OCI-LY7 (cell line): ENCODE data around the gene DBF4B. TPM values are rescaled to one million over a fixed set of nuclear protein-coding genes. Genes with fewer than 3 reads are reported as not detected.

Experiments used
- BruUV-seq: library from RNA; stranded (reverse); fragments of 400-500 nt; replicated peaks from 2 replicates; lab custom pipeline; 2021; lab: Mats Ljungman, UMichigan
- CTCF ChIA-PET: fragments of 300-600 bp; sonication (Branson Sonifier 250); formaldehyde crosslinking; loops from one replicate; lab custom pipeline; 2022; ENCODE audit warnings: antibody characterized with exemption; ENCODE audit not compliant: unreplicated experiment; lab: Charles Lee
- POLR2A ChIA-PET: fragments of 300-600 bp; sonication (Branson Sonifier 250); formaldehyde crosslinking; loops from one replicate; lab custom pipeline; 2022; ENCODE audit warnings: antibody characterized with exemption; lab: Charles Lee
- DNase-seq: peaks from one replicate; pipeline ENCODE4 v3.0.0-alpha.2; 2015; ENCODE audit warnings: low spot score
- H2AFZ ChIP-seq: fragments of 200-600 bp; sonication (generic), shearing (Covaris generic); 2 replicates; pipeline ENCODE4 v1.6.1; 2014; ENCODE audit warnings: mild to moderate bottlenecking, antibody characterized with exemption, low read length, moderate library complexity
- H3K27ac ChIP-seq: fragments of 200-600 bp; sonication (generic); 2 replicates; pipeline ENCODE4 v1.5.1; 2014; ENCODE audit warnings: mixed run types, low read depth, mild to moderate bottlenecking, moderate library complexity, low read length, inconsistent platforms; ENCODE audit not compliant: poor library complexity, severe bottlenecking
- H3K36me3 ChIP-seq: fragments of 200-600 bp; sonication (generic); 2 replicates; pipeline ENCODE4 v1.6.1; 2014; ENCODE audit warnings: mild to moderate bottlenecking, antibody characterized with exemption, low read length, moderate library complexity, mixed read lengths; ENCODE audit not compliant: insufficient read depth
- H3K4me1 ChIP-seq: fragments of 200-600 bp; sonication (generic); 2 replicates; pipeline ENCODE4 v1.5.1; 2014; ENCODE audit warnings: mild to moderate bottlenecking, low read length; ENCODE audit not compliant: insufficient read depth, poor library complexity, severe bottlenecking
- H3K4me2 ChIP-seq: fragments of 200-600 bp; sonication (generic); 2 replicates; pipeline ENCODE4 v1.6.1; 2014; ENCODE audit warnings: mild to moderate bottlenecking, low read length
- H3K4me3 ChIP-seq: fragments of 200-600 bp; sonication (generic); 2 replicates; pipeline ENCODE4 v1.5.1; 2014; ENCODE audit warnings: mild to moderate bottlenecking, low read depth, low read length; ENCODE audit not compliant: poor library complexity, severe bottlenecking
- H3K79me2 ChIP-seq: fragments of 200-600 bp; sonication (generic); 2 replicates; pipeline ENCODE4 v1.6.1; 2016; ENCODE audit warnings: low read depth, mild to moderate bottlenecking, low read length, moderate library complexity, mixed read lengths; ENCODE audit not compliant: insufficient read depth
- H3K9me2 ChIP-seq: fragments of 200-600 bp; sonication (generic); 2 replicates; pipeline ENCODE4 v1.6.1; 2016; ENCODE audit warnings: mild to moderate bottlenecking, low read length, mixed read lengths; ENCODE audit not compliant: insufficient read depth
- H3K9me3 ChIP-seq: fragments of 200-600 bp; sonication (generic); 2 replicates; pipeline ENCODE4 v1.6.1; 2014; ENCODE audit warnings: mild to moderate bottlenecking, mixed run types, low read length, mixed read lengths
- H4K20me1 ChIP-seq: fragments of 200-600 bp; sonication (generic); 2 replicates; pipeline ENCODE4 v1.6.1; 2014; ENCODE audit warnings: mild to moderate bottlenecking, antibody characterized with exemption, low read length, moderate library complexity, mixed read lengths; ENCODE audit not compliant: insufficient read depth
- EZH2phosphoT487 ChIP-seq: fragments of 200-600 bp; sonication (generic); IDR thresholded peaks from 2 replicates; pipeline ENCODE4 v1.6.1; 2018; ENCODE audit warnings: low read depth, borderline replicate concordance, mild to moderate bottlenecking, mixed run types, antibody characterized with exemption, low read length, moderate library complexity, mixed read lengths
- intact Hi-C: fragments of 100-400 bp; cut with micrococcal nuclease; formaldehyde crosslinking; loops from one replicate; pipeline ENCODE4 v1.10.0; 2022; ENCODE audit not compliant: unreplicated experiment
- total RNA-seq, 2 experiments: library from RNA; depleted of rRNA in 1 of 2; stranded (reverse); fragments of >200 nt in 1 of 2; shearing (Covaris generic) in 1 of 2; gene quantifications; 2 replicates each; pipeline ENCODE4 v1.2.3, GENCODE V29; 2014 to 2022
- TF ChIP-seq, protein P1 (sequence below): fragments of 200-600 bp; sonication (generic); conservative IDR thresholded peaks from 2 replicates; pipeline ENCODE4 v1.5.1; 2014; ENCODE audit warnings: mild to moderate bottlenecking, antibody characterized with exemption, low read length, moderate library complexity, mixed read lengths

DBF4B gene
- total RNA-seq, 2 experiments from 2014 or later = 18.1 to 45.8 TPM

DNA sequence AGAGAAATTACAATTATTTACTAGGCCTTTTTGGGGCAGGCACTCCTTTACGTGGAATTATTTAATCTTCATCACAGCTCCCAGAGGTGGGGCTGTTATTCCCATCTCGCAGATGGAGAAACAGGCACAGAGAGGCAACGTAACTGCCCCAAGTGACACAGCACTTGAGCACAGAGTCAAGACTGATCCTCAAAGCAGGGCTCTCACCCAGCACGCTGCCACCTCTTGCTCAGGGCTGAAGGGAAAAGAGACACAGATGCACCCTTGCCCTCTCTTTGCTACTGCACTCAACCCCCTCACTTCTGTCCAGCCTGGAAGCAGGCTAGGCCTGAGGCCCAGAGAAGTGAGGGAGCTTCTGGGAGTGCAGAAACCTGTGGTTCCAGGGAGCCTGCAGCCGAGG lies 54.7 kb downstream of the DBF4B start:
- POLR2A ChIA-PET = no interaction called here
- Histone ChIP-seq H3K36me3 (no peaks in the 10 kb centered on the region), H3K79me2 (no peaks in the 10 kb centered on the region), H3K9me3 (no peaks in the 10 kb centered on the region), H3K4me1 (no peaks in the 10 kb centered on the region), H2AFZ (no peak overlapping the region), H3K4me3 (no peak overlapping the region), H3K27ac (no peak overlapping the region), H3K4me2 (no peak overlapping the region), H4K20me1 (no peaks in the 10 kb centered on the region), H3K9me2 (no peaks in the 10 kb centered on the region)
- TF ChIP-seq, protein P1, sequence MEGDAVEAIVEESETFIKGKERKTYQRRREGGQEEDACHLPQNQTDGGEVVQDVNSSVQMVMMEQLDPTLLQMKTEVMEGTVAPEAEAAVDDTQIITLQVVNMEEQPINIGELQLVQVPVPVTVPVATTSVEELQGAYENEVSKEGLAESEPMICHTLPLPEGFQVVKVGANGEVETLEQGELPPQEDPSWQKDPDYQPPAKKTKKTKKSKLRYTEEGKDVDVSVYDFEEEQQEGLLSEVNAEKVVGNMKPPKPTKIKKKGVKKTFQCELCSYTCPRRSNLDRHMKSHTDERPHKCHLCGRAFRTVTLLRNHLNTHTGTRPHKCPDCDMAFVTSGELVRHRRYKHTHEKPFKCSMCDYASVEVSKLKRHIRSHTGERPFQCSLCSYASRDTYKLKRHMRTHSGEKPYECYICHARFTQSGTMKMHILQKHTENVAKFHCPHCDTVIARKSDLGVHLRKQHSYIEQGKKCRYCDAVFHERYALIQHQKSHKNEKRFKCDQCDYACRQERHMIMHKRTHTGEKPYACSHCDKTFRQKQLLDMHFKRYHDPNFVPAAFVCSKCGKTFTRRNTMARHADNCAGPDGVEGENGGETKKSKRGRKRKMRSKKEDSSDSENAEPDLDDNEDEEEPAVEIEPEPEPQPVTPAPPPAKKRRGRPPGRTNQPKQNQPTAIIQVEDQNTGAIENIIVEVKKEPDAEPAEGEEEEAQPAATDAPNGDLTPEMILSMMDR = no peak
- TF ChIP-seq EZH2phosphoT487 = no peak
- DNase-seq = no peak
- no TSS peak for BruUV-seq
- intact Hi-C loops = no loop called here
- CTCF ChIA-PET = no interaction called here

GRCh38 chr17:44765965-44766364 lies 57.5 kb downstream of the DBF4B start:
- no peaks in the 10 kb centered on the region for H3K79me2 ChIP-seq
- H3K27ac ChIP-seq = no peak overlapping the region
- no peak overlapping the region for H2AFZ ChIP-seq
- TF ChIP-seq, protein P1 = no peak
- TF ChIP-seq EZH2phosphoT487 = no peak
- no peaks in the 10 kb centered on the region for H3K4me1 ChIP-seq
- intact Hi-C loops = no loop called here
- no peaks in the 10 kb centered on the region for H3K9me3 ChIP-seq
- DNase-seq = no peak
- CTCF ChIA-PET = no interaction called here
- H3K4me2 ChIP-seq = no peak overlapping the region
- no peak overlapping the region for H3K4me3 ChIP-seq
- H3K9me2 ChIP-seq = no peaks in the 10 kb centered on the region
- POLR2A ChIA-PET = no interaction called here
- H3K36me3 ChIP-seq = no peaks in the 10 kb centered on the region
- BruUV-seq = no TSS peak
- no peaks in the 10 kb centered on the region for H4K20me1 ChIP-seq

GRCh38 chr17:44766409-44767038 lies 58.1 kb downstream of the DBF4B start:
- no TSS peak for BruUV-seq
- Histone ChIP-seq H3K79me2 (no peaks in the 10 kb centered on the region), H3K4me3 (no peak overlapping the region), H3K9me2 (no peaks in the 10 kb centered on the region), H3K4me2 (no peak overlapping the region), H4K20me1 (no peaks in the 10 kb centered on the region), H3K36me3 (no peaks in the 10 kb centered on the region), H3K9me3 (no peaks in the 10 kb centered on the region), H3K4me1 (no peaks in the 10 kb centered on the region), H3K27ac (no peak overlapping the region), H2AFZ (no peak overlapping the region)
- TF ChIP-seq EZH2phosphoT487 = no peak
- TF ChIP-seq, protein P1 = no peak
- intact Hi-C loops = no loop called here
- CTCF ChIA-PET = no interaction called here
- POLR2A ChIA-PET = no interaction called here
- no peak for DNase-seq
